ENCODE results near the gene RAMP3.

RAMP3 gene

DNA sequence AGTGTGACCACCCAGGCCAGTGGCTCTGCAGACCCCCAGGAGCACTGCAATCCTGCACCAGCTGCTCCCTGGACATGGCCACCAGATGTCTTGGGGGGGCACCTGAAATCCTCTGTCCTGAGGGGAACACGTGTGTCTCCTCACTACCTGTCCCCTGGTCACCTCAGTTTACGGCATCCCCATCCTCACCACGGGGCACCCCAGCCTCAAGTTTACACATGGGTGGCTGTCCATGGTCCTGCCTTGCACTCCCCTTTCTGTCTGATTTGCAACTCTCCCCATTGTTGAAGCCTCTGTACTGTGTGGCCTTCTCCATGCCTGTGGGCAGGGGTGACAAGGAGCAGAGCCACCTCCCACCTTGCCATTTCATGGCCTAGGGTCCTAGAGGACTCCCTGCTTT, 67.2 kb downstream of the RAMP3 start:
- Histone ChIP-seq H3K27me3 (replicated peaks; ENCODE audit: control insufficient read depth, insufficient read depth, low read length) (no peaks in the 10 kb centered on the region), H3K4me3 (replicated peaks; ENCODE audit: low read depth, low read length) (no peak overlapping the region), H3K36me3 (ENCODE audit: control insufficient read depth, insufficient read depth, low read length) (no peaks in the 10 kb centered on the region)
- TF ChIP-seq, protein P1, sequence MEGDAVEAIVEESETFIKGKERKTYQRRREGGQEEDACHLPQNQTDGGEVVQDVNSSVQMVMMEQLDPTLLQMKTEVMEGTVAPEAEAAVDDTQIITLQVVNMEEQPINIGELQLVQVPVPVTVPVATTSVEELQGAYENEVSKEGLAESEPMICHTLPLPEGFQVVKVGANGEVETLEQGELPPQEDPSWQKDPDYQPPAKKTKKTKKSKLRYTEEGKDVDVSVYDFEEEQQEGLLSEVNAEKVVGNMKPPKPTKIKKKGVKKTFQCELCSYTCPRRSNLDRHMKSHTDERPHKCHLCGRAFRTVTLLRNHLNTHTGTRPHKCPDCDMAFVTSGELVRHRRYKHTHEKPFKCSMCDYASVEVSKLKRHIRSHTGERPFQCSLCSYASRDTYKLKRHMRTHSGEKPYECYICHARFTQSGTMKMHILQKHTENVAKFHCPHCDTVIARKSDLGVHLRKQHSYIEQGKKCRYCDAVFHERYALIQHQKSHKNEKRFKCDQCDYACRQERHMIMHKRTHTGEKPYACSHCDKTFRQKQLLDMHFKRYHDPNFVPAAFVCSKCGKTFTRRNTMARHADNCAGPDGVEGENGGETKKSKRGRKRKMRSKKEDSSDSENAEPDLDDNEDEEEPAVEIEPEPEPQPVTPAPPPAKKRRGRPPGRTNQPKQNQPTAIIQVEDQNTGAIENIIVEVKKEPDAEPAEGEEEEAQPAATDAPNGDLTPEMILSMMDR (IDR thresholded peaks at IDR 0.05; ENCODE audit: insufficient read depth, low read length, poor library complexity, severe bottlenecking), result no peak
- no peak for DNase-seq (ENCODE audit: extremely low read depth, insufficient read length)

DNA sequence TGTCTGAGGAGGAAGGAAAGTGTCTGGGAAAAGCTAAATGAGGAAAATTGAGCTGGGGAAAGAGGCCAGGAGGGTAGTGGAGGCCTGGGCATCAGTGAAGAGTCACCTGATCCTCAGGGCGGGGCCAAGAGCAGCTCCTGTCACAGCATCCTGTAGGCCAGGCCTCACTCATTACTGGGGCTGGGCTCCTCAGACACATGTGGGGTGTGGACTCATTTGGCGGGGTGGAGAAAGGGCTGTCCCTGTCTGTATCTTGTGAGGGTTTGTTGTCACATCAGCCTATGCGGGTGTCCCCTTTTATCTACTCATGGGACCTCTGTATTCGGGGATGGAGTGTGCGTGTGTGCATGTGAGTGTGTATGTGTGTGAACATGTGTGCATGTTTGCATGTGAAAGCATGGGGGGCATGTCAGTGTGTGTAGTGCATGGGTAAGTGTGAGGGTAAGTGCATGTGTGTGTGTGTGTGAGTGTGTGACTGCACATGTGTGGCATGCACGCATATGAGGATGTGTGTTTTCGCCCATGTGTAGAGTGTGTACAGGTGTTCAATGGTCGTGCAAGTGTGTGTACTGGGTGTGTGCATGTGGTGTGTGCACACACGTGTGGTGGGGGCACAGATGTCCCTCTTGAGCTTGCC, 67.8 kb downstream of the RAMP3 start:
- DNase-seq (ENCODE audit: extremely low read depth, insufficient read length), result no peak
- TF ChIP-seq, protein P1 (IDR thresholded peaks at IDR 0.05; ENCODE audit: insufficient read depth, low read length, poor library complexity, severe bottlenecking), result no peak
- no peaks in the 10 kb centered on the region for H3K27me3 ChIP-seq (replicated peaks; ENCODE audit: control insufficient read depth, insufficient read depth, low read length)
- no peaks in the 10 kb centered on the region for H3K36me3 ChIP-seq (ENCODE audit: control insufficient read depth, insufficient read depth, low read length)
- H3K4me3 ChIP-seq (replicated peaks; ENCODE audit: low read depth, low read length), result no peak overlapping the region

DNA sequence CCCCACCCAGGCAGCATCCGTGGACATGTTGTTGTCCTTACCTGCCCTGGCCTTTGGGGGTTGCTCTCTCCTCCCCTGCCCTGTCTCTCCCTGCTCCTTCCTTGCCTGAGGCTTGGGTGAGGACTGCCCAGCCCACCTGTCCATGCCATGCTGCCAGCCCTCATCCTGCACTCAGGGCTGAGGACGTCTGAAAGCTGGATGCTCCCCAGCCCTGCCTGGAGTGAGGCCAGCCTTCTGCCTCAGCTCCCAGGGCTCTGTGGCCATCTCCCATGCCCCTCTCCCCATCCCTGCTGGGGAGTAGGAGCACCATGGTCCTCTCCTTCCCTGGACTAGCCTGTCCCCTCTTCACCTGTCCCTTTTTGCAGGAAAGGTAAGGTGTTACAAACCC, 68.4 kb downstream of the RAMP3 start:
- H3K27me3 ChIP-seq (replicated peaks; ENCODE audit: control insufficient read depth, insufficient read depth, low read length), result no peaks in the 10 kb centered on the region
- H3K36me3 ChIP-seq (ENCODE audit: control insufficient read depth, insufficient read depth, low read length), result no peaks in the 10 kb centered on the region
- TF ChIP-seq, protein P1 (IDR thresholded peaks at IDR 0.05; ENCODE audit: insufficient read depth, low read length, poor library complexity, severe bottlenecking), result no peak
- DNase-seq (ENCODE audit: extremely low read depth, insufficient read length), result no peak
- H3K4me3 ChIP-seq (replicated peaks; ENCODE audit: low read depth, low read length), result no peak overlapping the region

DNA sequence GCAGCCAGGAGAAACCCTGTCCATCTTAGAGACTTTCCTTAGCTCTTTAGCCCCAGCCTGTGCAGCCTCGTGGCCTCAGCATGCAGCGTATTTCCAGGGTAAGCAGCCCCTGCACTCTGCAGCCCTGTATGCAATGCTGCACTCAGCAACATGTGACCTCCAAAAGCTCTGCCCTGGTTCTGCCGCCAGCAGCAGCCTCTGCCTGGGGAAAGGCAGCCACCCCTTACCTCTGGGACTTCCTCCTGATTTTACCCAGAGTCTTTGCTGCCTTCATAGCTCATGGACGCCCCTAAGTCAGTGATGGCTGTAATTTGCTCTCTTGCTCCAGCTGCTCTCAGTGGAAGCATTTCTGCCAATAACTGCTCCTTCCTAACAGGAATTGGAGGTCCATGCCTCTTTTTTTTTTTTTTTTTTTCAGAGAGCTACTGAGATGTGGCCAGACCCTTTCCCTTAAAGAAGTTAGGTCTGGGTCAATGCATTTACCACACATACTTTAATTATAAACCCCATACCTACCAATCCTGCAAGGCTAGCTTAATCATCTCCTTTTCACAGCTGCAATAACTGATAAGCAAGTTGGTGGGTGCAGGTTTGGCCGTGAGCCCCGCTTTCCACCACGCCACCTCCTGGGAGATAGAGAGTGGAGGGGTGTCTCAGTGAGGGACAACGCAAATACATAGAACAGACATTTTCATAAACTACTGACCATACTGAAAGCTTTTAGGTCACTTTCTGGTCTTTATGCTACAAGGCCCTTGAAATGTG, 71.7 kb downstream of the RAMP3 start:
- DNase-seq (ENCODE audit: extremely low read depth, insufficient read length), result no peak
- Histone ChIP-seq H3K4me3 (replicated peaks; ENCODE audit: low read depth, low read length) (no peak overlapping the region), H3K27me3 (replicated peaks; ENCODE audit: control insufficient read depth, insufficient read depth, low read length) (no peaks in the 10 kb centered on the region), H3K36me3 (ENCODE audit: control insufficient read depth, insufficient read depth, low read length) (no peaks in the 10 kb centered on the region)
- TF ChIP-seq, protein P1 (IDR thresholded peaks at IDR 0.05; ENCODE audit: insufficient read depth, low read length, poor library complexity, severe bottlenecking), result no peak

DNA sequence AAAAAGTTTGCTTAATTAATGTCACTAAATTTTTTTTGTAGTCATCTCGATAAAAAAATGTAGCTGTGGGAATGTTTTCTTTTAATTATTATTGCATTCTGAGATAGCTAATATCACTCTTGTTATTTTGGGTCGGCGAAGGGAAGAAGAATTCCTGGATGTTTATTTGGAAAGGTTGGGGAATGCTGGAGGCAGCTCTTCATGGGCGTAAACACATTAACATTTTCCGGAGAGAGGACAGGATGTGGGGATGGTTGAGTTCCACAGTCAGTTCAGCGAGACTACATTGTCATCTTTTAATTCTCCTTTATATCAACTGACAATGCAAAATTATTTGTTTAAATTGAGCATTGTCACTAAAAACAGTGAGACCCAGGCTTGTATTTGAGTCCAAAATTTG, 72.5 kb downstream of the RAMP3 start:
- no peaks in the 10 kb centered on the region for H3K27me3 ChIP-seq (replicated peaks; ENCODE audit: control insufficient read depth, insufficient read depth, low read length)
- TF ChIP-seq, protein P1 (IDR thresholded peaks at IDR 0.05; ENCODE audit: insufficient read depth, low read length, poor library complexity, severe bottlenecking), result no peak

More for the DNA sequence above, 72.5 kb downstream of the RAMP3 start:
- Histone ChIP-seq H3K36me3 (ENCODE audit: control insufficient read depth, insufficient read depth, low read length) (no peaks in the 10 kb centered on the region), H3K4me3 (replicated peaks; ENCODE audit: low read depth, low read length) (no peak overlapping the region)
- no peak for DNase-seq (ENCODE audit: extremely low read depth, insufficient read length)

Measured in GM06990 (cell line).